NCI-H1694 (cell line): ENCODE results near the gene WNT8A.
A peak's percentile ranks its signal among the peaks of the same experiment; 100 is the strongest.
"Not testable (repeated sequence)": the region's sequence is repeated elsewhere in the genome, so short reads cannot be mapped to it uniquely, and the experiment has no call there.

ENCODE experiments used
- DNase-seq: peaks from one replicate; lab custom pipeline; 2025; lab: John Stamatoyannopoulos, UW

Gene WNT8A

GRCh38 chr5:138083702-138084101 is at the start of gene WNT8A:
TSS of gene WNT8A (plus strand) at chr5:138084033. CDS start at chr5:138084128, 95 bp downstream.
- no peak for DNase-seq

GRCh38 chr5:138035605-138036537 is 48.0 kb upstream of the WNT8A start:
- DNase-seq = peak; percentile 78

- DNase-seq = no peak
These were observed 46.6 kb upstream of the WNT8A start for GRCh38 chr5:138037271-138037670.

GRCh38 chr5:138037907-138038633 is 45.8 kb upstream of the WNT8A start:
- DNase-seq = no peak

- no peak for DNase-seq
These were observed 45.0 kb upstream of the WNT8A start for GRCh38 chr5:138038826-138039225.

- not testable (repeated sequence) for DNase-seq
These were observed 38.5 kb upstream of the WNT8A start for GRCh38 chr5:138045283-138045682.

GRCh38 chr5:138051441-138052296 is 32.2 kb upstream of the WNT8A start:
- no peak for DNase-seq

GRCh38 chr5:138052718-138053117 is 31.1 kb upstream of the WNT8A start:
- DNase-seq = not testable (repeated sequence)

GRCh38 chr5:138053554-138053953 is 30.3 kb upstream of the WNT8A start:
- no peak for DNase-seq

- no peak for DNase-seq
These were observed 29.6 kb upstream of the WNT8A start for GRCh38 chr5:138054206-138054605.

GRCh38 chr5:138054847-138055558 is 28.8 kb upstream of the WNT8A start:
- DNase-seq = no peak

- no peak for DNase-seq
These were observed 19.3 kb upstream of the WNT8A start for GRCh38 chr5:138064526-138064925.

- DNase-seq = no peak
These were observed 18.7 kb upstream of the WNT8A start for GRCh38 chr5:138065102-138065501.

- DNase-seq = no peak
These were observed 15.9 kb upstream of the WNT8A start for GRCh38 chr5:138067945-138068344.

- DNase-seq = peak; percentile 40
These were observed 14.9 kb upstream of the WNT8A start for GRCh38 chr5:138068742-138069600.

GRCh38 chr5:138070026-138070425 is 13.8 kb upstream of the WNT8A start:
- DNase-seq = not testable (repeated sequence)

- peak; percentile 50 for DNase-seq
These were observed 6.7 kb upstream of the WNT8A start for GRCh38 chr5:138077064-138077696.

- no peak for DNase-seq
These were observed 5.7 kb upstream of the WNT8A start for GRCh38 chr5:138078006-138078643.

- no peak for DNase-seq
These were observed 1.8 kb upstream of the WNT8A start for GRCh38 chr5:138082033-138082432.
